Fibroblast of lung (primary cell): ENCODE measurements around the gene PDE10A.

ENCODE experiments used
- CTCF ChIP-seq, 2 donors: IDR thresholded peaks in 1 of 2; conservative IDR thresholded peaks in 1 of 2; 1 replicate in 1 of 2; 2 replicates in 1 of 2; pipeline ENCODE4 v1.5.1; 2011 to 2012; ENCODE audit warnings: low read length in 2 of 2, control low read depth in 1 of 2, inconsistent platforms in 1 of 2, low read depth in 1 of 2, mild to moderate bottlenecking in 1 of 2
- EZH2 ChIP-seq: IDR thresholded peaks from 2 replicates; pipeline ENCODE4 v1.5.1; 2012; ENCODE audit warnings: low read length, control low read depth, mild to moderate bottlenecking; ENCODE audit errors: missing control alignments

DNA sequence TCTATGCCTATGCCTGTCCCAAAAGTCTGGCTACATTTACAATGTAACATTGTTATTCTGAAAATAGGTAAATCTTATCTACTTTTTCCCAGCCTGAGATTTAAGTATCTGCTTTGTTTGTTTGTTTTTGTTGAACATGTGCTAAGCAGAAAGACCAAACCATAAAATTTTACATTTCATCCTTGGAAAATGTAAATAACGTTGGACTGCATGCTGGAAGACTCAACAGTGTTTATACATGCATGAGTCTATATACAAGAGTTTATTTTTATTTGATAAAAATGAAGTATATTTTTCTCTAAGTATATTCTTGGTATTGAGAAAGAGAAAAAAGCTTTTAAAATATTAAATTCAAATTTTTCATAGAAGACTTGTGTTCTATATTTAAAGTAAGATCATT is 12.1 kb upstream of the PDE10A start:
- TF ChIP-seq CTCF (conservative IDR thresholded peaks at IDR 0.05 in 1 of 2, IDR thresholded peaks at IDR 0.05 in 1 of 2; ENCODE audit: low read depth in 1 of 2, low read length in 2 of 2) (no peak), EZH2 (no peak)
